SK-N-MC (cell line): ENCODE measurements around the gene BTG1.

ENCODE experiments used
- EZH2 ChIP-seq: fragments of 200-600 bp; sonication (generic); IDR thresholded peaks from one replicate; pipeline ENCODE4 v1.6.1; 2017; ENCODE audit warnings: antibody characterized with exemption
- FOXP2 ChIP-seq: optimal IDR thresholded peaks from 2 replicates; pipeline ENCODE3; 2011; ENCODE audit warnings: mild to moderate bottlenecking, moderate library complexity; ENCODE audit not compliant: insufficient read depth; ENCODE audit errors: extremely low read length, control extremely low read depth
- POLR2AphosphoS5 ChIP-seq: IDR thresholded peaks from 2 replicates; pipeline ENCODE4 v1.6.1; 2012; ENCODE audit warnings: mild to moderate bottlenecking, low read depth, low read length, borderline replicate concordance

DNA sequence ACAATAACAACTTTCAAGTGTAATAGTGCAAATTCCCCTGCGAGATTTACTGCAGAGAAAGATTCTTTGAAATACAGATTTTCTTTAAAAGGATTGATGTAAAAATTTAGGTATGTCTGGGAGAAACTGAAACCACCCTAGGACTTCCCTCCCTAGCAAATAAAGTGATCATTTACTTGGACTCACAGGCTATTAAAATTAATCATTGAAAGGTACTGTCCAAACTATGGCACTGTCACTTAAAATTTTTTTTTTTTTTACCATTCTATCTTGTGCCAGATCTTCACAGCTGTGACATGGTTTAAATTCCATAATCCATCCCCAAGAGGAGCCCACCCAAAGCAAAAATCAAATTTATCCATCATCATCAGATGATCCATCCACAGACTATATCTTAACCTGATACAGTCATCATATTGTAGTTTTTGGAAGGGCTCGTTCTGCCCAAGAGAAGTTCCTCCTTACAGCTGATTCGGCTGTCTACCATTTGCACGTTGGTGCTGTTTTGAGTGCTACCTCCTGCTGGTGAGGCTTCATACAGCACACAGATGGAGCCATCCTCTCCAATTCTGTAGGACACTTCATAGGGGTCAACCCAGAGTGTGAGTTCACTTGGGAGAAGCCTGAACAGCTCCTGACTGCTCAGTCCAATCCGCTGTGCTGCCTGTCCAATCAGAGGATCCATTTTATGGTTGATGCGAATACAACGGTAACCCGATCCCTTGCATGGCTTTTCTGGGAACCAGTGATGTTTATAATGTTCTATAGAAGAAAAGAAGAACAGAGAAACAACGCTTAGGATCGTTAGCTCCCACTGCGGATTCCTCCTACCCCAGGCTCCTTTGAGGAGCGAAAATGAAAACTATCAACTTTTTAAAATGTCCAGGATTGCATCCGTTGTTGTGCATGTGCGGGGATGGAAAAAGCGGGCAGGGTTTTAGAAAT is 1.7 kb downstream of the BTG1 start:
- TF ChIP-seq POLR2AphosphoS5 = no peak
- no peak for TF ChIP-seq EZH2
- TF ChIP-seq FOXP2 = no peak
